Measurements from ENCODE around the gene TIGD1.

TIGD1 gene

DNA sequence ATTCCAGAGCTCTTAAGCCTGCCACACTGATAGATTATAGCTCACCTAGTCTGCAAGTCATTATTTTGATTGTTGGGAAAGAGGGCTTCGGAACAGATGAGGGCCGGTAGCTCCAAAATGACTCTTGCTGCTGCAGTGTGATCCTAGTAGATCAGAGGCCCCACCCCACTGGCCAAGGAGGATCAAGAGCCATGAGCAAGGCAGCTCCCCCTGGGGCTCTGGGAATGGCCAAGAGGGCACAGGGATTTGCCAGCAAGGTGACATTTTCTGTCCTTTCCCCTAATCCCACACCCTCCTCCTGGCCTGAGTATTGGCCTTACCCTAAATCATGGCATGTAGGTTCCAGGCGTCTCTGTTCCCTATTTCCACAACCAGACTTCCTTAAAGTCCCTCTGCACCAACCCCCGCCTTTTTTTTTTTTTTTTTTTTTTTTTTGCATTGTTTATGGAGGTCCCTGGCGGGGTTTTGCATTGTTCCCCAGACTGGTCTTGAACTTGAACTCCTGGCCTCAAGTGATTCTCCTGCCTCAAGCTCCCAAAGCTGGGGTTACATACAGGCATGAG lies 36.7 kb upstream of the TIGD1 start:
- no peak for DNase-seq (ENCODE audit: insufficient read length, low spot score)
- no peak for FAIRE-seq
- TF ChIP-seq SPI1 (IDR thresholded peaks at IDR 0.05; ENCODE audit: low read depth, low read length) (no peak), POU2F2 (IDR thresholded peaks at IDR 0.05; ENCODE audit: low read depth, low read length) (no peak), POLR2AphosphoS5 (IDR thresholded peaks at IDR 0.05; ENCODE audit: low read depth, low read length) (no peak), POLR2A (IDR thresholded peaks at IDR 0.05; ENCODE audit: low read depth, low read length) (no peak), TAF1 (IDR thresholded peaks at IDR 0.05; ENCODE audit: low read depth, low read length) (no peak), PAX5 (IDR thresholded peaks at IDR 0.05; ENCODE audit: insufficient read depth, low read length, severe bottlenecking) (no peak)

DNA sequence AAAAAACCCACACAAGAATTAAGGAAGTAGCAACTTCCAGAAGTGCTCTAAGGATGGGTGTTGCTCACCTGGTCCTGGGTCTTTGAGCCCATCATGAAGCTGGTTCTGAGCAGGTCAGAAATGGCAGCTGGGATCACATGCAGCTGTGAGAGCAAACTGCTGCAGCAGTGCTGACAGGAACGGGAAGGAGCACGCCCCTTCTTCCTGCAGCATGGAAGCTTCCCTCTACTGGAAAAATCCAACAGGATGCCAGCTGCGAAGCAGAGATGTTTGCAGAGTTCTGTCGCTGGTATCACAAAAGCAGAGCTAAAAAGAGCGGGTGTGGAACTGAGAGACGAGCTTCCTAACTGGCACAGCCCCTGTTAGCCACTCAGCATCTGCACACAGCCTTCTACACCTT lies 33.9 kb upstream of the TIGD1 start:
- no peak for TF ChIP-seq PAX5 (IDR thresholded peaks at IDR 0.05; ENCODE audit: insufficient read depth, low read length, severe bottlenecking)
- no peak for TF ChIP-seq POLR2A (IDR thresholded peaks at IDR 0.05; ENCODE audit: low read depth, low read length)
- no peak for TF ChIP-seq POLR2AphosphoS5 (IDR thresholded peaks at IDR 0.05; ENCODE audit: low read depth, low read length)
- no peak for TF ChIP-seq TAF1 (IDR thresholded peaks at IDR 0.05; ENCODE audit: low read depth, low read length)
- TF ChIP-seq POU2F2 (IDR thresholded peaks at IDR 0.05; ENCODE audit: low read depth, low read length), result no peak
- TF ChIP-seq SPI1 (IDR thresholded peaks at IDR 0.05; ENCODE audit: low read depth, low read length), result no peak
- no peak for DNase-seq (ENCODE audit: insufficient read length, low spot score)
- FAIRE-seq, result no peak

GRCh38 chr2:232581725-232582124 lies 31.4 kb upstream of the TIGD1 start:
- DNase-seq (ENCODE audit: insufficient read length, low spot score), result no peak
- FAIRE-seq, result no peak
- TF ChIP-seq POLR2A (IDR thresholded peaks at IDR 0.05; ENCODE audit: low read depth, low read length) (no peak), POLR2AphosphoS5 (IDR thresholded peaks at IDR 0.05; ENCODE audit: low read depth, low read length) (no peak), PAX5 (IDR thresholded peaks at IDR 0.05; ENCODE audit: insufficient read depth, low read length, severe bottlenecking) (no peak), POU2F2 (IDR thresholded peaks at IDR 0.05; ENCODE audit: low read depth, low read length) (no peak), TAF1 (IDR thresholded peaks at IDR 0.05; ENCODE audit: low read depth, low read length) (no peak), SPI1 (IDR thresholded peaks at IDR 0.05; ENCODE audit: low read depth, low read length) (no peak)

- FAIRE-seq, result no peak
- no peak for DNase-seq (ENCODE audit: insufficient read length, low spot score)
- no peak for TF ChIP-seq POLR2AphosphoS5 (IDR thresholded peaks at IDR 0.05; ENCODE audit: low read depth, low read length)
- no peak for TF ChIP-seq PAX5 (IDR thresholded peaks at IDR 0.05; ENCODE audit: insufficient read depth, low read length, severe bottlenecking)
- TF ChIP-seq POU2F2 (IDR thresholded peaks at IDR 0.05; ENCODE audit: low read depth, low read length), result no peak
- no peak for TF ChIP-seq SPI1 (IDR thresholded peaks at IDR 0.05; ENCODE audit: low read depth, low read length)
- no peak for TF ChIP-seq TAF1 (IDR thresholded peaks at IDR 0.05; ENCODE audit: low read depth, low read length)
- no peak for TF ChIP-seq POLR2A (IDR thresholded peaks at IDR 0.05; ENCODE audit: low read depth, low read length)
Observed at GRCh38 chr2:232580648-232580981, 30.3 kb upstream of the TIGD1 start.

DNA sequence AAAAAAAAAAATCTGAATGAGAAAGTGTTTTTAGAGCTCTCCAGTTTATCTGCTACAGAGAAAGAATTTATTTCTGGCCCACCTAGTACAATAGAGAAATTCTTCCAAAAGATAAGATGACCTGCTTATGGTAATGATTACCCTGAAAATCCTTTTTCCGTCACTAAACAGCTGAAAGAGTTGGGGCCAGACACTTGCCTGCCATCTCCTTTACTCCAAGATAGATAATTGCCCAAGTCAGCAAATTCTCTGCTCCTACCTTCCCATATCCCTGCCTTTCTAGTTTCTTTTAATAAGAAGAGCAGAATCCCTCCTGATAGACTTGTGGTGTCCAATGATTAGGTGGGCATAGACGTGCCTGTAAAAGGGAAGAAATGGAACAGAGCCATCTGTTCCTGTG lies 28.3 kb upstream of the TIGD1 start:
- FAIRE-seq (no peak), DNase-seq (ENCODE audit: insufficient read length, low spot score) (no peak)
- no peak for TF ChIP-seq POU2F2 (IDR thresholded peaks at IDR 0.05; ENCODE audit: low read depth, low read length)
- TF ChIP-seq POLR2A (IDR thresholded peaks at IDR 0.05; ENCODE audit: low read depth, low read length), result no peak
- TF ChIP-seq PAX5 (IDR thresholded peaks at IDR 0.05; ENCODE audit: insufficient read depth, low read length, severe bottlenecking), result no peak

DNA sequence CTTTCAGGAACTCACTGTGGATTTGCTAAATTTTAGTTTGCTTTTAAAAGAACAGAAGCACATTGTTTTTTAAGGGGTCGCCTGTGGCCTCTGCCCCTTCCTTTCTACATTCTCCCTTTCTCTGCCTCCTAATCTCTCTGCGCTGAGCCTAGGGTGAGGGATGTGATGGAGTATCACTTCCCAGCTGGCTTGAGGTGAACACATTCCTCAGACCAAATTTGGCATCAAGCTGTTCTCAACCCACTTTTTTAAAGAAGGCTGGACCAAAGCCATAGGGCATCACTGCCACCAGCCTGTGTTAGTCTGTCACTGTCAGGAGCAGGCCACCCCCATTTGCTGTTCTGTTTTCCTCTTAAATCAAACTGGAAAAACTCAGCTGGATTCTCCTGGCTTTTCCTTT lies 27.5 kb upstream of the TIGD1 start:
- TF ChIP-seq SPI1 (IDR thresholded peaks at IDR 0.05; ENCODE audit: low read depth, low read length), result no peak
- TF ChIP-seq POLR2A (IDR thresholded peaks at IDR 0.05; ENCODE audit: low read depth, low read length), result no peak
- no peak for TF ChIP-seq POLR2AphosphoS5 (IDR thresholded peaks at IDR 0.05; ENCODE audit: low read depth, low read length)
- TF ChIP-seq POU2F2 (IDR thresholded peaks at IDR 0.05; ENCODE audit: low read depth, low read length), result no peak
- no peak for TF ChIP-seq TAF1 (IDR thresholded peaks at IDR 0.05; ENCODE audit: low read depth, low read length)
- FAIRE-seq, result no peak
- DNase-seq (ENCODE audit: insufficient read length, low spot score), result no peak

DNA sequence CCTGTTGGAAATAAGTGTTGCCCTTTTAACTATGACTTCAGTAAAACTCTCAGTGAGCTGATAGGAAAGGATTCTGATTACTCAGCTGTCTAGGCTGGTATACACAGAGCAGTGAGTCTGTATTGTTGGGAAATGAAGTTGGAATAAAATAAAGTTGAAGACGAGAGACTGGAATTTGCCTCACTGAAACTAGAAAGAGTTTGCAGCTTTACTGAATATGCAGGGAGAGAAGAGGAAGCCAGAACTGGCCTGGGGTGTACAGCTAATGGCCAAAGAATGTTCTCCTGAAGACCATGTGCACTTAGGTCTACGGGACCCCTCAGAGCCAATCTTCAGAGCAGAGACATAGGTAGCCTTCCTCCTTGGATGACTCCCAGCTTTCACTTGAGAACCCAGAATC lies 26.6 kb upstream of the TIGD1 start:
- FAIRE-seq, result no peak
- TF ChIP-seq SPI1 (IDR thresholded peaks at IDR 0.05; ENCODE audit: low read depth, low read length) (no peak), POLR2A (IDR thresholded peaks at IDR 0.05; ENCODE audit: low read depth, low read length) (no peak), TAF1 (IDR thresholded peaks at IDR 0.05; ENCODE audit: low read depth, low read length) (no peak), POLR2AphosphoS5 (IDR thresholded peaks at IDR 0.05; ENCODE audit: low read depth, low read length) (no peak), PAX5 (IDR thresholded peaks at IDR 0.05; ENCODE audit: insufficient read depth, low read length, severe bottlenecking) (no peak), POU2F2 (IDR thresholded peaks at IDR 0.05; ENCODE audit: low read depth, low read length) (no peak)
- DNase-seq (ENCODE audit: insufficient read length, low spot score), result no peak

DNA sequence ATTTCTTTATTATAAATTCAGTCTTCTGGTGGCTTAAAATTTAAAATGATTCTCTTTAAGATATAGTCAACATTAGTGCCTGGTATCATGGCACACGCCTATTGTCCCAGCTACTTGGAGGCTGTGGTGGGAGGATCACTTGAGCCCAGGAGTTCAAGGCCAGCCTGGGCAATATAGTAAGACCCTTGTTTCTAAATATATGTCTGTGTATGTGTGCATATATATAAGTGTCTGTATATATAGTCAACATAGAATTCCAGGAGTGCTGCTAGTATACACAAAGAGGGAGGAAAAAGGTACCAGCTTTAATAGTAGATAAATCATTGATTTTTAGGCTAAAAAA lies 25.0 kb upstream of the TIGD1 start:
- TF ChIP-seq POLR2A (IDR thresholded peaks at IDR 0.05; ENCODE audit: low read depth, low read length), result no peak
- no peak for TF ChIP-seq PAX5 (IDR thresholded peaks at IDR 0.05; ENCODE audit: insufficient read depth, low read length, severe bottlenecking)
- TF ChIP-seq TAF1 (IDR thresholded peaks at IDR 0.05; ENCODE audit: low read depth, low read length), result no peak
- no peak for TF ChIP-seq POU2F2 (IDR thresholded peaks at IDR 0.05; ENCODE audit: low read depth, low read length)
- TF ChIP-seq POLR2AphosphoS5 (IDR thresholded peaks at IDR 0.05; ENCODE audit: low read depth, low read length), result no peak
- TF ChIP-seq SPI1 (IDR thresholded peaks at IDR 0.05; ENCODE audit: low read depth, low read length), result no peak
- no peak for FAIRE-seq

DNA sequence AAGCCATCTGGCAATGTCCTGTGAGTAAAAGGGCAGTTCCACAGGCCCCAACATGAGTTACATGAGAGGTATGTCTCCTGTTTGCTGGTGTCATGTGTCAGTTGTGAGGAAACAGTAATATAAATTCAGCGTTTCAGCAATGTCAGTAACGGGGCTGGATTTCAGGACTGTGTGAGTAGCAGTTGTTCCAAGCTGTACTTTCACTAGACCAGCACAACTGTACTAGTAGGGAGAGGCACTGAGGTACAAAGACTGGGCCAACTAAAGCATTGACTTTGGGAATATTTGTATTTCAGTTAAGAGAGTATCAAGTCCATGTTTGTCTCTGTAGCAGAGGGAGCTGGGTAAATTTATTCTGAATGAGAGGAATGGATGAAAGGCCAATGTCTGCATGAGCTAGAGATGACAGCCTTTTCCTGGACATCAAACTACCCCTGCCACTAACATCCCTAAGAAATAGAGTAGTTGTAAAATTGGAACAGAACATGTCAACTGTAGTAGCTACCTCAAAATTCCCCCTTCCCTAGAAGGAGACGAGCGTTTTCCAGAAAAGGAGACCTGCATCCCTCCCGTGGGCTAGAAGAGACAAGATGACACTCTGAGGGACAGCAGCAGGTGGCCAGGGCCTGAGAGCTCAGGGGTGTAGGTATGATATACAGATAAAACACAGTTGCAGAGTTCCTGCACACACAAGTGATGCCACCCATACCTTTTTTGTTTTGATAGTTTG lies 24.5 kb upstream of the TIGD1 start:
- DNase-seq (ENCODE audit: insufficient read length, low spot score) (no peak), FAIRE-seq (no peak)
- TF ChIP-seq TAF1 (IDR thresholded peaks at IDR 0.05; ENCODE audit: low read depth, low read length), result no peak
- TF ChIP-seq POU2F2 (IDR thresholded peaks at IDR 0.05; ENCODE audit: low read depth, low read length), result no peak
- no peak for TF ChIP-seq POLR2AphosphoS5 (IDR thresholded peaks at IDR 0.05; ENCODE audit: low read depth, low read length)
- no peak for TF ChIP-seq PAX5 (IDR thresholded peaks at IDR 0.05; ENCODE audit: insufficient read depth, low read length, severe bottlenecking)
- TF ChIP-seq SPI1 (IDR thresholded peaks at IDR 0.05; ENCODE audit: low read depth, low read length), result no peak
- TF ChIP-seq POLR2A (IDR thresholded peaks at IDR 0.05; ENCODE audit: low read depth, low read length), result no peak

More for the DNA sequence above, 25.0 kb upstream of the TIGD1 start:
- no peak for DNase-seq (ENCODE audit: insufficient read length, low spot score)

Data from GM12891 (cell line).